MCF 10A (cell line): ENCODE data around the gene TCP11L1. TPM values are rescaled to one million over a fixed set of nuclear protein-coding genes. Genes with fewer than 3 reads are reported as not detected.

Experiments used
- BruUV-seq: library from RNA; stranded (reverse); fragments of 400-500 nt; replicated peaks from 2 replicates; lab custom pipeline; 2021; lab: Mats Ljungman, UMichigan
- CTCF ChIA-PET: fragments of 300-600 bp; sonication (Branson Sonifier 250); formaldehyde crosslinking; extraction: SDS; loops from one replicate; lab custom pipeline; 2021; ENCODE audit warnings: antibody characterized with exemption, inconsistent platforms; lab: Yijun Ruan, JAX
- POLR2A ChIA-PET: fragments of 300-600, 350-650 bp; sonication (Branson Sonifier 250); formaldehyde crosslinking; extraction: SDS; loops from one replicate; lab custom pipeline; 2020; ENCODE audit warnings: antibody characterized with exemption, inconsistent platforms; lab: Yijun Ruan, JAX
- DNase-seq: peaks from one replicate; pipeline ENCODE4 v3.0.0-alpha.2; 2018; ENCODE audit not compliant: unreplicated experiment
- H3K27ac Mint-ChIP-seq: one replicate; pipeline ENCODE4 v1.8.0; 2022; ENCODE audit warnings: mild to moderate bottlenecking, low read depth, mixed read lengths; ENCODE audit not compliant: unreplicated experiment
- H3K27me3 Mint-ChIP-seq: one replicate; pipeline ENCODE4 v1.8.0; 2022; ENCODE audit warnings: mixed read lengths; ENCODE audit not compliant: insufficient read depth, unreplicated experiment
- H3K36me3 Mint-ChIP-seq: one replicate; pipeline ENCODE4 v1.8.0; 2022; ENCODE audit warnings: mild to moderate bottlenecking, moderate library complexity, mixed read lengths; ENCODE audit not compliant: insufficient read depth, unreplicated experiment
- H3K4me1 Mint-ChIP-seq: one replicate; pipeline ENCODE4 v1.8.0; 2022; ENCODE audit warnings: mixed read lengths; ENCODE audit not compliant: insufficient read depth, unreplicated experiment
- H3K4me3 Mint-ChIP-seq: one replicate; pipeline ENCODE4 v1.8.0; 2022; ENCODE audit warnings: mild to moderate bottlenecking, moderate library complexity, mixed read lengths; ENCODE audit not compliant: unreplicated experiment
- H3K9me3 Mint-ChIP-seq: one replicate; pipeline ENCODE4 v1.8.0; 2022; ENCODE audit warnings: mixed read lengths; ENCODE audit not compliant: unreplicated experiment
- CTCF ChIP-seq: fragments of 200-600 bp; IDR thresholded peaks from one replicate; pipeline ENCODE4 v1.8.0; 2022; ENCODE audit warnings: antibody characterized with exemption, mild to moderate bottlenecking; ENCODE audit not compliant: unreplicated experiment
- intact Hi-C: fragments of 100-400 bp; cut with micrococcal nuclease; formaldehyde crosslinking; loops from 2 replicates; pipeline ENCODE4 v1.14.1; 2022
- total RNA-seq: library from RNA; stranded (reverse); gene quantifications from 2 replicates; pipeline ENCODE4 v1.2.3, GENCODE V29; 2022

The TCP11L1 gene
- total RNA-seq, 1 experiment from 2014 or later = 25.8 TPM

DNA sequence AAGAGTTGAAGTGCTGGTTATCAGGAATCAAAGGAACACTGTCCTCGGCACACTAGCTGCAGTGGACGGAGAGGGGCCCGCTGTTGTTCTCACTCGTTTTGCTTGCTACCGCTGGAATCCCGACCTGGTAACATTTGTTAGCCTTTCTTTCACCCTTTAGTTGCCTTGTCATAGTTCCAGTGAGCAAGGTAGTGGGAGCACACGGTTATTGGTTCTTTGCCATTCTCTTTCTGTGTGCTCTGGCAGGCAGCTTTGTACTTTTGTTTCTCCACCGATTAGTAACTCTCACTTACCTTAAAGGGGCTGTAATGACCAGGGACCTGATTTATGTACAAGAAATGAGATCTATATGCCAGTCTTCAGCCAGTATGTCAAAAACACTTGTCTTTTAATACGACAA is 21.9 kb upstream of the TCP11L1 start:
- ChIA-PET CTCF (no interaction called here), POLR2A (interaction anchor here (2.5 to 2.9 kb wide), 3 partner anchors 15 to 27 kb away, joined by 13 to 20 read pairs (median 15); partner anchors contain the start of gene TCP11L1)

DNA sequence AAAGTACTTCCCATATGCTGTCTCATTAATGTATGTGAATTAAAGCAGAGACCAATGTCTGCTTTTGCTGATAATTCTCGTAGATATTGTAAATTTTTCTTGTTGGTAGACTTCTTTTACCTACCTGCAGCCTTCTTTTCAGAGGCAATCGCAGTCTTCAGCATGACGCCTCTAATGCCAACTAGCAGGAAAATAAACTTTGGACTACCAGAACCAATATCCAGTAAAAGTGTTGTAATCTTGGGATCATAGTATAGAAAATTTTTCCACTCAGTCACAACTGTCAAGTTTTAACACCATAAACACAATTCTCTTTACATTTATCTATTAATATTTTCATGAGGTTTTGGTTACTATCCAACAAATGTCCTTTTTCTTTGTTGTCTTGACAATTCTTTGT is 21.4 kb upstream of the TCP11L1 start:
- no peaks in the 10 kb centered on the region for H3K4me1 Mint-ChIP-seq
- H3K27me3 Mint-ChIP-seq = no peaks in the 10 kb centered on the region
- H3K36me3 Mint-ChIP-seq = peaks cover 9% of the 10 kb centered on the region
- H3K9me3 Mint-ChIP-seq = no peaks in the 10 kb centered on the region
- peak overlapping the region; percentile 78 for H3K4me3 Mint-ChIP-seq
- ChIA-PET CTCF (no interaction called here), POLR2A (interaction anchor here (2.7 kb wide), 1 partner anchor 14 kb away, joined by 15 read pairs; no protein-coding TSS in a partner anchor)
- no peak overlapping the region for H3K27ac Mint-ChIP-seq
- BruUV-seq = no TSS peak
- TF ChIP-seq CTCF = no peak
- intact Hi-C loops = loop anchor here (10.0 kb wide), 1 partner anchor 47 kb away; no protein-coding TSS in a partner anchor
- no peak for DNase-seq

More for the DNA sequence above, 21.9 kb upstream of the TCP11L1 start:
- intact Hi-C loops = loop anchor here (10.0 kb wide), 1 partner anchor 47 kb away; no protein-coding TSS in a partner anchor
- DNase-seq = no peak
- Mint-ChIP-seq H3K27ac (no peak overlapping the region), H3K4me1 (no peaks in the 10 kb centered on the region), H3K36me3 (peaks cover 10% of the 10 kb centered on the region), H3K4me3 (peak overlapping the region; percentile 78), H3K27me3 (no peaks in the 10 kb centered on the region), H3K9me3 (no peaks in the 10 kb centered on the region)
- BruUV-seq = no TSS peak
- no peak for TF ChIP-seq CTCF

- ChIA-PET CTCF (no interaction called here), POLR2A (no interaction called here)
- Mint-ChIP-seq H3K27me3 (no peaks in the 10 kb centered on the region), H3K4me1 (no peaks in the 10 kb centered on the region), H3K36me3 (peaks cover 5% of the 10 kb centered on the region), H3K9me3 (no peaks in the 10 kb centered on the region), H3K27ac (no peak overlapping the region), H3K4me3 (no peak overlapping the region)
- no peak for TF ChIP-seq CTCF
- DNase-seq = no peak
- BruUV-seq = no TSS peak
- intact Hi-C loops = loop anchor here (10.0 kb wide), 1 partner anchor 46 kb away; no protein-coding TSS in a partner anchor
Observed at GRCh38 chr11:33018840-33019239, 20.5 kb upstream of the TCP11L1 start.

DNA sequence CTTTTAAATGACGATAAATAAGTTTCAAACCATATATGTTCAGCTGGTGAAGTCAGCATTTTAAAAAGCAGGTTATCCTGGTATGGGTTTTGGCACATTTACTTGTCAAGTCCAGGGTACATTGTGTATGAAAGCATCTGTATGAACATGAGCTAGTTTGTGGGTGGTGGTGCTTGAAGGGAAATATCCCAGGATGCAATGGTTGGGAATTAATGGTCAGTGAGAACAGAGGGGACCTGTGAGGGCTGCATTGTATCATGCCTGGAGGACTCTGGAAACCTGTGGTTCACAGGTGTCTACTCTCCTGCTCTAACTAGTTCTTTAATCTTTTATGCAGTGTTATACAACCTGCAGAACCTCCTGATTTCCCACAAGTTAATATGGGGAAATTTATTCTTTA is 17.9 kb upstream of the TCP11L1 start:
- no TSS peak for BruUV-seq
- no peaks in the 10 kb centered on the region for H3K27me3 Mint-ChIP-seq
- H3K36me3 Mint-ChIP-seq = no peaks in the 10 kb centered on the region
- TF ChIP-seq CTCF = no peak
- no peaks in the 10 kb centered on the region for H3K9me3 Mint-ChIP-seq
- no peak for DNase-seq
- peaks cover 5% of the 10 kb centered on the region for H3K4me1 Mint-ChIP-seq
- H3K4me3 Mint-ChIP-seq = no peak overlapping the region
- POLR2A ChIA-PET = interaction anchor here (1.1 to 3.2 kb wide), 3 partner anchors 10 to 39 kb away, joined by 3 to 10 read pairs (median 4); partner anchors contain the start of gene TCP11L1
- CTCF ChIA-PET = interaction anchor here (0.8 to 2.2 kb wide), 3 partner anchors 10 to 44 kb away, joined by 3 to 6 read pairs (median 5); no protein-coding TSS in a partner anchor
- H3K27ac Mint-ChIP-seq = no peak overlapping the region
- intact Hi-C loops = no loop called here
